Tongue (tissue), 2 donors: Measurements from ENCODE around the gene SLC15A4. TPM values are rescaled to one million over a fixed set of nuclear protein-coding genes. Genes with fewer than 3 reads are reported as not detected.
"Not testable (repeated sequence)": the region's sequence is repeated elsewhere in the genome, so short reads cannot be mapped to it uniquely, and the experiment has no call there.

ENCODE experiments used
- DNase-seq: peaks from one replicate; pipeline ENCODE4 v3.0.0-alpha.2; 2015
- total RNA-seq: library from RNA; depleted of rRNA; stranded (reverse); fragments of >200 nt; gene quantifications from one replicate; pipeline ENCODE4 v1.2.3, GENCODE V29; 2014

SLC15A4 gene
- total RNA-seq, 1 donor from 2014 or later = 72.7 TPM

DNA sequence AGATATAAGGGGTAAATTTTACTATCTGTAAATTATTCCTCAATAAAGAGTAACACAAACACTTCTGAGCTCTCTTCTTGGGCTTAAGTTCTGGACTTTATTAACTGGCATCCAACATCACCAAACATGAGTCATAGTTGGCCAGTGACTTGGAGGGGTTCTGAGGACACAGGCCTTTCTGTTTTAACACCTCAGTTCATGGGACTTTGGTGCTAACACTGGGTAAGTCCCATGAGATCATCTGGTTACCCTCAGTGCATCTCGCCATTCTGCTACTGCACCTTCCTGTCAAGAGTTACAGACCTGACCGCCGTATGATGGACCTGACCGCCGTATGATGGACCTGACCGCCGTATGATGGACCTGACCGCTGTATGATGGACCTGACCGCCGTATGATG lies 9.9 kb downstream of the SLC15A4 start:
- DNase-seq = no peak

DNA sequence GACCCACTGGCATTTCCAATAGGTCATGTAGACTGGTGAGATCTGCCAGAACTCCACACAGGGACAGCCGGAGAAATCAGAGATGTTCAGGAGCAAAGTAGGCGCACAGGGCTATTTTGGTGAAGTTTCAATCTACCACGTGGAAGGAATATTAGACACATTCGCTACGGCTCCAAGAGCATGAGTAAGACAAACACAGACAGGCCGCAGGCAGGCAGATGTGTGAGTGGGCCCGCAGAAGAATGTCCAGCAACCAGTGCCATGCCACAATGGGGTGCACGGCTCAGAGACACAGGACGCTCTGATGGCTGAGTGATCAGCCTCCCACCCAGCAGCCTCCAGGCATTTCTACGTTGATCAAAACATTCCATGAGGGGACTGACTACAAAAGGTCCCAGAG lies 10.4 kb downstream of the SLC15A4 start:
- no peak for DNase-seq

- no peak for DNase-seq
These were observed 12.0 kb downstream of the SLC15A4 start for GRCh38 chr12:128811806-128812205.

DNA sequence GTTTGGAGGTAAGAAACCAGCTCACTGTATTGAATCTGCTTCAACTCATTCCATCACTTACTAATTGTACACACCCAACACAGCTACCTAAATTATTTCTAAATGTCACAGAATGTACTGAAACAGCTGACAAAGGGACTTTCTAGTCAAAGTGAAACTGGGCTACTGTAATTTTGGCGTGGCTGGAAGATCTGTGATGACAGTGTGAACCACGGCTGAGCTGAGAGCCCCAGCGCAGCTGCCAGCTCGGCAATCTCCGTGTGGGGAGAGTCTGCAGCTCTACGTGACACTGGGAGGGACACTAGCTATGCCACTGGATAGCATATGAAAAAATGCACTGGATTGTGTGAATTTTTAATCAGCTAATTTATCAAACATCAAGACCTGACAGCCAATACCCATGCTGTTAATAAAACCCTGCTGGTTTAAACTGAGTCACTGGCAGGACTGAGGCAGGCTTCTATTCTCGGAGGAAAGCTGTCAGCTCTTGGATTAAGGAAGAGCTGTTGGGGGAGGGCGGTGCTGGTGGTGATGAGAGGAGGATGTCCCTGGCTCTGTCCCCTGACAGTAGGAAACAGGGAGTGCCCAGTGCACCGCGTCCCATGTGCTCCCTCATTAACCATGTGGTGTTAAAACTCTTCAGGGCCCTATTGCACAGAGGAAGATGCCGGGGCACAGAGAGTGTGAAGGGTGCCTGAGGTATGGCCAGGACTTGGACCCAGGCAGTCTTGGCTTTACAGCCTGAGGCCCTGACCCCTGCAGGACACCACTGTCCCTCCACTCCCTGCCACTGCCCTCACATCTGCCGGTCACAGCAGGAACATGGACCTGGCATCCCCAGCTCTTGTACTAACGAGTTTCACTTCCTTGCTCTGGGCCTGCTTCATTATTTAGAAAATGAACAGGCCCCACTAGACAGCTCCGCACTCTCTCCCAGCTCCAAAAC lies 13.3 kb downstream of the SLC15A4 start:
- DNase-seq = peak; percentile 68

- DNase-seq = no peak
These were observed 15.1 kb downstream of the SLC15A4 start for GRCh38 chr12:128808651-128809050.

DNA sequence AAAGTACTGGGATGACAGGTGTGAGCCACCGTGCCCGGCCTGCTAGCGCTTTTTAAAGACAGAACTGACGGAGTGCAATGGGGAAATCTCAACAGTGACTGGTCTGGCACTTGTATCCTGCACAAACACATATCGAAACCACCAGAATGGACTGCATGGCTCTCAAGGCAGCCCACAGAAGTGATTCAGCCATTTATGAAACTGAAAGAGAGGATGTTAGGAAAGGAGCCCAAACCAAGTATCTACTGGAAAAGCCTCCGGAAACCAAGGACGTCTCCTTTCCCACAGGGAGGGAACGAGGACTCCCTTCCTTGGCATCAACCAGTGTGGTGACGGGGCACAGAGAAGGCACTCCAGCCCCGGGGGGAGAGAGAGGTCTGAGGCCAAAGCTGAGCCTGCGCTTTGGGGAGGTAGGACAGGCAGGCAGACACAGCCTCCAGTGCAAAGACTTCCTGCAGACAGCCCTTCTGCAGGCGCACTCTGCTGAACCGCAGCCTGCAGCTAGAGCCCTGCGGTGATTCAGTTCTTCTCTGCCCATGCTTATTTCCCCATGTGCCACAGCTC lies 16.5 kb downstream of the SLC15A4 start:
- DNase-seq = no peak

DNA sequence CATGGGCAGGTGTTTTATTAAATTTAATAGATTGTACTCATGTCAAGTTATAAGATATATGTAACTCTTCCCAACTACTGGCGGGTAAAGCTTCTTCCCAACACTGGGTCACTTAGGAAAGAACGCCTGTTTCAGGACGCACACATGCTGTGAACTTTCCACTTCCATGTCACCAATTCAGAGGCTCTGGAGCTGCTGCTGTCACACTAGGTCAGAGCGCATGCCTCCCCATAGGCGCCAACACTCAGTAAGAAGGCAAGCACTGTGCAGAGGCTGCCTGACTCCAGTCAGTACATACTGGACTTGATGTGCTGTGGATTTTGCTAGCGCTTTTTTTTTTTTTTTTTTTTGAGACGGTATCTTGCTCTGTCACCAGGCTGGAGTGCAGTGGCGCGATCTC lies 17.2 kb downstream of the SLC15A4 start:
- no peak for DNase-seq

GRCh38 chr12:128805406-128805805 lies 18.4 kb downstream of the SLC15A4 start:
- not testable (repeated sequence) for DNase-seq

- no peak for DNase-seq
These were observed 19.0 kb downstream of the SLC15A4 start for GRCh38 chr12:128804762-128805161.

DNA sequence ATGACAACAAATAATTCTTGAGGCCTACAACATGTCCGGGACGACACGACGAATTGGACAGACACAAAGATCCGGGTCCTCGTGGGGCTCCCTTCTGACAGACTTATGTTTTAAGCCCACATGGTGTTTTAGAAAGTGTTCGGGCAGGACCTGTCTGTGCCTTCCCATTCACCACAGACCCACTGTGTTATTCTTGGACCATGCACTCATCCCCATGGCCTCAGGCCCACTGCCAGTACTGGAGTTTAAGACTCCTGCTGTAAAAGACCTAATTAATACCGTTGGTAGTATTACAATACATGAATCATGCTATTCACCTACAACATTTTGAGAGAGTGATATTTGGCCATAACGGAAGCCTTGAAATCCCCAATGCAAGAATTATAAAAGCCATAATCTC lies 20.0 kb downstream of the SLC15A4 start:
- no peak for DNase-seq

DNA sequence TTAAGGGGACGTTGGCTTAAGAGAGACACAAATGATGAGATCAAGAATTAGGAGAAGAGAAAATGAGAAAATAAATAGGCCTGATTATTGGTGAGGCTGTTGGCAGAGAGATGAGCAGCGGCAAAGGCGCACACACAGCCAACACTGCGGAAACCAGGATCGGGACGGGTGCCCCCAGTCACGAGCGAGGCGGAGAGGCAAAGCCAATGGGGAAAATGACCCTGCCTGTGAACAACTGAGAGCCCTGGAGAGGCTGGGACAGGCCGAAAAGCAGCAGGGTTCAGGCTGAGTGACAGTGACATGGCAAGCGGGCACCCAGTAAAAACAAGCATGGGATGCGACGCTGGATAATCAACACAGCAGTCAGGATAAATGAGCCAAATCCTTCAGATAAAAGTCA lies 21.0 kb downstream of the SLC15A4 start:
- DNase-seq = no peak

DNA sequence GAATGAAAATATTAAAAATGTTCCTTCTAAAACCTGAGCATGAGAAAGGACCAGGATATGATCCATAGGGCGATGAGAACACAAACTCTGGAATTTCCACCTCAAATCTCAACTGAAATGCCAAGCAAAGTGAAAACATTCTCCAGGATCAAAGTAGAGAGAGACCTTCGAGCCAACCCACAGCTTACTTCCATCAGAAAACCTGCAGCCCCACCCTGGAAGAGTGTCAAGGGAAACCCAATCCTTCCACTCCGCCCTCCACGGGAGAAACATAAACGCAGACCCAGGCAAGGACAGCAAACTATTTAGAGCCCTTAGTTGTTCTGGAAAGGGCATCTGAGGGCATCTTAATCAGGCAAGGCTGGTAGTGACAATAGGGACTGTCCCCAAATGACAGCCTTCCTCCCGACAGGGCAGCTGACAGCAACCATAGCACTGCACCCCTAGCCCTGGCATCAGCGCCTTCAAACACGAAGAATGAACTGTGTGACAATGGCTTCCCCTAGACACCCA lies 21.8 kb downstream of the SLC15A4 start:
- DNase-seq = peak; percentile 28

DNA sequence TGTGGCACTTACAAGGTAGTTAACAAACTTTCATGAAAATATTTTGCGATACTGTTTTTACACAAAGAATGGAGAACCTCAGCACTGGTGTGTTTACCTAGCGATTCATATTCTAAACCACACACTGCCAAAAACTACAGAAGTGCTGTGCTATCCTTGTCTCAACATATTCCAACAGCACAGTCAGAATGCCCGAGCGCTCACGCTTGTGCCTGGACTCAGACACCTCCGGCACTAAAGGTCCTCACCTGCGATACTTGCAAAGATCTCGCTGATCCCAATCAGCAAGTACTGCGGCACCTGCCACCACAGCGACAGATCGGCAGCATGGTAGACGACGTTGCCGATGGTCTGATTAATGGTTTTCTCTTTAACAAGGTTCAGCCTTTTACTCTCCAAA lies 23.2 kb downstream of the SLC15A4 start:
- DNase-seq = no peak

DNA sequence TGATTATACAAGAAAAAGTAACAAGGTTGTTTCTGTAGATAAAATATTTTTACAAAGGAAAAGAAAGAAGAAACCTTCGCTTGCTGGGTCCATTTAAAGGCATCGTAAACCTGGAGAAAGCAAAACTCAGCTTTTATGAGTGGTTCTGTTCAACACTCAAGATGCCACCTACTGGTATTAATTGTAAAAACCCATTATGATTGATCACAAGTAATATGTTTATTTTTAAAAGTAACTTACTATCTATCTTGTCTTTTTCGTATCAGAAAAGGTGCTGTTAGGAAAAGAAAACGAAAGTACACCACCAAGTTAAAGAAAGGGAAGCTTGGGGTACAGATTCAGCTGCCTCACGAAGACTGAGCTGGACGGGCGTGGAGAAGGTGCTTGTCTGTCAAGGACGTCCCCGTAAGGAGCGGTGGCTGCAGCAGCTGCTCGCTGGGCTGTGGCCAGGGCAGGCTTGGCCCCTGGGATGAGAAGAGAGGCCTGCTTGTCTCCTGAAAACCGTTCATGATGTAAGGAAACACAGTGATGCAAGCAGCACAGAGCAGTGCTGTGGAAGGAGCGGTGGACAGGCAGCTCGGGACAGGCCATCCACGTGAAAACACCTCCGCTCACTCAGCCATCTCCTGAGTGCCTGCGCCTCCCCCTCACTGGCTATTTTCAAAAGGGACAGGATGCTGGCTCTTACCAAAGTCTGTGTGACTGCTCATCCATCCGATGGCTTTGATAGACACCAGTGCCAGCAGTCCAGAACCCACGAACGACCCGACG lies 25.0 kb downstream of the SLC15A4 start:
- DNase-seq = no peak

DNA sequence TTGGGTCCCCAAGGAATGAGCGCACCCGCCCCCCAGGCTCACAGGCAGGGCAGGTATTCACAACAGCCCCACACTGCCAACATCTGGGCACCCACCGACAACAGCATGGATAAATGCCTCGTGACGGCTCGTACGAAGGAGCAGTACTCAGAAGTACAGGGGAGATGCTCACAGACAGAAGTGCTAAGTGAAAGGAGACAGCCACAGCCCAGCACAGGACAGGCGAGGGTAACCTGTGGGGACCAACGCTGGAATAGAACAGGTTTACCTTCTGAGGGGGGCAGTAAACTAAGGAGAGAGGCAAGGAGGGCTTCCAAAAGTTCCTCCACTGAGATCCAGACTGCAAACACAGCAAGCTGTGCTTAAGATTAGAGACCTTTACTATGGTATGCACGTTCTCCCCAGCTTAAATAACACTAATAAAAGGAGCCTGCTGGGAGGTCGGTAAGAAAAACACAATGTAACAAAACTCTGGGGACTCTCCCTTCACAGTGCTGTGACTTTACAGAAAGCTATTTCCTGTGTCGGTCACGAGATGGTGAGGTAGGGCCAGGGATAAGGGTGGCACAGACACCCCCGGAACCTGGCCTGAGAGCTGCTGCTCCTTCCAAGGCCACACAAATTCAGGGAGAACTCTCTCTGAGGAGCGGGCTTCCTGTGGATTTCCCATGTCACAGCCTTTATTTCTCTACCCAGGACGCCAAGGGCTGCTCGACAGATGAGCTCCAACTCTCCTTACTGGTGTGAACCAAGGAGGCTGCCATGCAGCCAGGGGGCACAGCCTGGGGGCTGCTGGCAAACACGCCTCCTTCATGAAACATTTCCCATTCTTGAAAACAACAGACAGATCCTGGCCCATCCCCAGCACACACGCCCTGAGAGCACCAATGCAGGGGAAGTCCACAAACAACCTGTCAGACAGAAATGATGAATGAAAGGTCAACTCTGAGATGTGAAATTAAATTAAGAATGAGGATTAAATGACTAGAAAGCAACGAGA lies 26.3 kb downstream of the SLC15A4 start:
- DNase-seq = no peak

DNA sequence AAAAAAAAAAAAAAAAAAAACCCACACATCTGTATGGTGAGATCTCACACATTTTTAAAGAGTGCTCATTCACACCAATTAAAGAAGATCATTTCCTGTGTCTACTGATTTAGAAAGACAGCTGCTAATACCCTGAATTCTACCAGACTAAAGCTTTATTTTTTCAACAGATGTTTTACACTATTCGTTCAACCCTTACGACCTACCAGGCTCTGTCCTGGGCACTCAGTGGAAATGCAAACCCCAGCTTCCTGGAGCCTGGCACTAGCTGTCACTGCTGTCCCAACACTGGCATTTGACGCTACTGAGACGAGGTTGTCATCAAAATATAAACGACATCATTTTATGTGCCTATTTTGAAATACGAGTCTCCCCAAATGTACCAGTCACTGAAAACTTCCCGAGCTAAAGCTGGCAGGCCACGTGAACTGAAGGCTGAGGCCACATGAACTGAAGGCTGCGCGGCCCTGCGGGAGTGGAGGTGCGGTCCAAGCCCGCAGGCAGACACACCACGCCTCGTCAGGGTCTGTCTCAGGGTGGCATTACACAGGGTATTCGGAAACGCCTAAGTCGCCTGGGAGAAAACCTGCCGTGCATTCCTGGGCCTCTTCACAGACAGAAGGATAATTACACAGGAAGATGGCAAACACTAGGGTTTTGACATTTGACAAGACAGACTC lies 27.2 kb downstream of the SLC15A4 start:
- DNase-seq = no peak

GRCh38 chr12:128795530-128796361 lies 28.0 kb downstream of the SLC15A4 start:
- no peak for DNase-seq

GRCh38 chr12:128794661-128795529 lies 28.9 kb downstream of the SLC15A4 start:
- peak; percentile 7 for DNase-seq

DNA sequence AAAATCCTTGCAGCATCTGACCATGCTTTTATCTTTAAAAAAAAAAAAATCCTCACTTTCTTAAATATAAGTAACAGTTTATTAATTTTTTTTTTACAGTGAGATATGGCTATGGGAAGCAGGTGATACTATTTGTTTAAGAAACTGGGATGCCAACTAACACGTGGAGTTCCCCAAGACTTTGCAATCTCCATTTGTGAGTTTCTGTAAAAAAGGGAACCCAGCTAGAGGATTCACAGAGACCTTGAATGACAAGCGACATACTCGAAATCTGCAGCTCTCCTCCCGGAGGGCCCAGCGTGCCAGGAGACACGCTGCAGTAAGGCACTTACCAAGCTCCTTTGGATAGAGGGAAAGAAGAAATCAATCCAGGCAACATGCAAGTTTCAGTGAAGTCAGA lies 30.1 kb downstream of the SLC15A4 start:
- DNase-seq = no peak
